ENCODE measurements around the gene ACYP1.
"Not testable (repeated sequence)": the region's sequence is repeated elsewhere in the genome, so short reads cannot be mapped to it uniquely, and the experiment has no call there.

Gene ACYP1

GRCh38 chr14:75068294-75069120 is 4.7 kb upstream of the ACYP1 start:
- no peak for DNase-seq (ENCODE audit: low read depth)

GRCh38 chr14:75067765-75068164 is 3.9 kb upstream of the ACYP1 start:
- not testable (repeated sequence) for DNase-seq (ENCODE audit: low read depth)

GRCh38 chr14:75067212-75067611 is 3.4 kb upstream of the ACYP1 start:
- DNase-seq (ENCODE audit: low read depth), result no peak

GRCh38 chr14:75066691-75067090 is 2.9 kb upstream of the ACYP1 start:
- DNase-seq (ENCODE audit: low read depth), result no peak

GRCh38 chr14:75064205-75064567 is 362 bp upstream of the ACYP1 start:
- DNase-seq (ENCODE audit: low read depth), result no peak

GRCh38 chr14:75063013-75063412 is 811 bp downstream of the ACYP1 start:
- DNase-seq (ENCODE audit: low read depth), result no peak

- no peak for DNase-seq (ENCODE audit: low read depth)
These were observed 3.4 kb downstream of the ACYP1 start for GRCh38 chr14:75060420-75060819.

- no peak for DNase-seq (ENCODE audit: low read depth)
These were observed 4.2 kb downstream of the ACYP1 start for GRCh38 chr14:75059642-75060041.

GRCh38 chr14:75054421-75054820 is 9.4 kb downstream of the ACYP1 start:
- no peak for DNase-seq (ENCODE audit: low read depth)

GRCh38 chr14:75053396-75054291 is 10.2 kb downstream of the ACYP1 start:
- no peak for DNase-seq (ENCODE audit: low read depth)

GRCh38 chr14:75051556-75051899 is 12.3 kb downstream of the ACYP1 start:
- DNase-seq (ENCODE audit: low read depth), result no peak

GRCh38 chr14:75050852-75051555 is 12.8 kb downstream of the ACYP1 start, which contains the start of gene MLH3:
TSS of gene MLH3 (minus strand) at chr14:75051467. CDS start at chr14:75049655, 1,812 bp downstream.
- DNase-seq (ENCODE audit: low read depth), result peak; percentile 65

- no peak for DNase-seq (ENCODE audit: low read depth)
These were observed 14.1 kb downstream of the ACYP1 start for GRCh38 chr14:75049731-75050201.

- DNase-seq (ENCODE audit: low read depth), result no peak
These were observed 14.7 kb downstream of the ACYP1 start for GRCh38 chr14:75049136-75049535.

GRCh38 chr14:75048101-75048500 is 15.7 kb downstream of the ACYP1 start:
- no peak for DNase-seq (ENCODE audit: low read depth)

GRCh38 chr14:75047506-75047905 is 16.3 kb downstream of the ACYP1 start:
- no peak for DNase-seq (ENCODE audit: low read depth)

GRCh38 chr14:75046899-75047298 is 16.9 kb downstream of the ACYP1 start:
- no peak for DNase-seq (ENCODE audit: low read depth)

- DNase-seq (ENCODE audit: low read depth), result no peak
These were observed 17.5 kb downstream of the ACYP1 start for GRCh38 chr14:75046275-75046674.

GRCh38 chr14:75044752-75045151 is 19.1 kb downstream of the ACYP1 start:
- no peak for DNase-seq (ENCODE audit: low read depth)

- DNase-seq (ENCODE audit: low read depth), result no peak
These were observed 19.5 kb downstream of the ACYP1 start for GRCh38 chr14:75044322-75044721.

- no peak for DNase-seq (ENCODE audit: low read depth)
These were observed 21.8 kb downstream of the ACYP1 start for GRCh38 chr14:75042035-75042434.

GRCh38 chr14:75041613-75042012 is 22.2 kb downstream of the ACYP1 start:
- DNase-seq (ENCODE audit: low read depth), result no peak
